Heart left ventricle (tissue), 13 donors: Measurements from ENCODE around the gene BICDL1.

Experiments used
- POLR2A ChIP-seq, 2 donors: fragments of 450-650 bp; IDR thresholded peaks; one replicate each; pipeline ENCODE4 v1.6.1; 2017; ENCODE audit warnings: antibody characterized with exemption in 2 of 2, mild to moderate bottlenecking in 2 of 2, moderate library complexity in 2 of 2
- TF ChIP-seq, protein P1 (sequence below), 12 donors: fragments of 200-600 bp; sonication (generic) in 4 of 12; IDR thresholded peaks; one replicate each; pipeline versions ENCODE4 v1.5.0 to v1.8.0; 2018 to 2022; ENCODE audit warnings: antibody characterized with exemption in 12 of 12, mild to moderate bottlenecking in 5 of 12
- donor health status: ischemic (EF 13 %, LVEDD 7.1; RV severe dilation, severe dysfunction).
- donor health status: DM: no; HTN: yes; CAD: no.
- donor health status: DM: no; HTN: no; CAD: no.
- donor health status: ischemic (EF 25% LVEDD 6.9; RV normal size, moderate dysfunction).
- donor health status: ischemic (EF 25% LVEDD 5.7; RV mildly dilated, moderate dysfunction).
- donor health status: ischemic (EF 35%, LVEDD 5.7; RV mildly dilated, moderate dysfunction).
- donor health status: nonischemic (EF 11% LVEDD 7.7; RV severe dilation, severe dysfunction).
- donor health status: DM: yes; HTN: yes; CAD: no.
- donor health status: PGD.
- donor health status: ischemic (EF 29% LVEDD 5.4; RV normal size, mild dysfunction).
- donor health status: nonischemic (EF 23%, LVEDD 6.1; RV moderate dilation, normal function).

DNA sequence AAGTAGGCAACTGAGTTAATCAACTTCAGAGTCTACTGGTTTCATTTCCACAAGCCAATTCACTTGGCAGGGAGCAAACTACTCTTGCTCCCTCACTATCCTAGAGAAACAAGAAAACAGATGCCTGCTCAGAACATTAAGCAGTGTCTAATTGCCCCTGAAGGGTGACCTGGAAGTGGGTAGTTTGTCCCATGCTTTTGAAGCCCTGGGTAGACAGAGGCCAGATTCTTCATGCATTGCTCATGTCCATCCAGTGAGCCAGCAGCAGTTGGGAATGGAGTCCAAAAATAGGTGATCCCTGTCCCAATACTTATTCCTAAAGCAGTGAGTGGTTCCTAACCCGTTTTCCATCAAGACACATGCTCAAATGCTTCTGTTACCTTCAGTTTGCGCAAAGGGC, 48.8 kb downstream of the BICDL1 start:
- TF ChIP-seq, protein P1, sequence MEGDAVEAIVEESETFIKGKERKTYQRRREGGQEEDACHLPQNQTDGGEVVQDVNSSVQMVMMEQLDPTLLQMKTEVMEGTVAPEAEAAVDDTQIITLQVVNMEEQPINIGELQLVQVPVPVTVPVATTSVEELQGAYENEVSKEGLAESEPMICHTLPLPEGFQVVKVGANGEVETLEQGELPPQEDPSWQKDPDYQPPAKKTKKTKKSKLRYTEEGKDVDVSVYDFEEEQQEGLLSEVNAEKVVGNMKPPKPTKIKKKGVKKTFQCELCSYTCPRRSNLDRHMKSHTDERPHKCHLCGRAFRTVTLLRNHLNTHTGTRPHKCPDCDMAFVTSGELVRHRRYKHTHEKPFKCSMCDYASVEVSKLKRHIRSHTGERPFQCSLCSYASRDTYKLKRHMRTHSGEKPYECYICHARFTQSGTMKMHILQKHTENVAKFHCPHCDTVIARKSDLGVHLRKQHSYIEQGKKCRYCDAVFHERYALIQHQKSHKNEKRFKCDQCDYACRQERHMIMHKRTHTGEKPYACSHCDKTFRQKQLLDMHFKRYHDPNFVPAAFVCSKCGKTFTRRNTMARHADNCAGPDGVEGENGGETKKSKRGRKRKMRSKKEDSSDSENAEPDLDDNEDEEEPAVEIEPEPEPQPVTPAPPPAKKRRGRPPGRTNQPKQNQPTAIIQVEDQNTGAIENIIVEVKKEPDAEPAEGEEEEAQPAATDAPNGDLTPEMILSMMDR (IDR thresholded peaks at IDR 0.05), result no peak
- no peak for TF ChIP-seq POLR2A (IDR thresholded peaks at IDR 0.05)
